T-helper 9 cell (primary cell): ENCODE results near the gene UBALD2.
"Not testable (repeated sequence)": the region's sequence is repeated elsewhere in the genome, so short reads cannot be mapped to it uniquely, and the experiment has no call there.

Source experiments
- DNase-seq: peaks from one replicate; pipeline ENCODE4 v3.0.0-alpha.2; 2020

Gene UBALD2

GRCh38 chr17:76278268-76278908 is 13.2 kb downstream of the UBALD2 start:
- DNase-seq = no peak

GRCh38 chr17:76278952-76279741 is 14.0 kb downstream of the UBALD2 start:
- DNase-seq = peak; percentile 82

GRCh38 chr17:76279742-76280287 is 14.7 kb downstream of the UBALD2 start:
- no peak for DNase-seq

GRCh38 chr17:76280650-76281049 is 15.5 kb downstream of the UBALD2 start:
- DNase-seq = no peak

- no peak for DNase-seq
Measured at GRCh38 chr17:76281573-76282371, 16.6 kb downstream of the UBALD2 start.

- no peak for DNase-seq
Measured at GRCh38 chr17:76292567-76292966, 27.4 kb downstream of the UBALD2 start.

- no peak for DNase-seq
Measured at GRCh38 chr17:76293106-76293505, 28.0 kb downstream of the UBALD2 start.

- DNase-seq = no peak
Measured at GRCh38 chr17:76296186-76296585, 31.0 kb downstream of the UBALD2 start.

- no peak for DNase-seq
Measured at GRCh38 chr17:76296889-76297288, 31.7 kb downstream of the UBALD2 start.

- DNase-seq = no peak
Measured at GRCh38 chr17:76297436-76297835, 32.3 kb downstream of the UBALD2 start.

- no peak for DNase-seq
Measured at GRCh38 chr17:76304226-76305134, 39.3 kb downstream of the UBALD2 start.

- not testable (repeated sequence) for DNase-seq
Measured at GRCh38 chr17:76305135-76305454, 39.9 kb downstream of the UBALD2 start.

GRCh38 chr17:76307299-76307965 is 42.3 kb downstream of the UBALD2 start:
- DNase-seq = no peak

GRCh38 chr17:76307966-76308338 is 42.8 kb downstream of the UBALD2 start, which contains the start of gene QRICH2:
Gene QRICH2, minus strand, starts transcription at chr17:76308276. Its CDS starts 278 bp downstream, at chr17:76307998.
- DNase-seq = no peak

- DNase-seq = no peak
Measured at GRCh38 chr17:76309461-76309860, 44.3 kb downstream of the UBALD2 start.

- DNase-seq = no peak
Measured at GRCh38 chr17:76312735-76313134, 47.6 kb downstream of the UBALD2 start.

GRCh38 chr17:76314392-76315227 is 49.5 kb downstream of the UBALD2 start:
- no peak for DNase-seq

GRCh38 chr17:76317535-76317934 is 52.4 kb downstream of the UBALD2 start:
- DNase-seq = no peak

GRCh38 chr17:76318586-76318985 is 53.4 kb downstream of the UBALD2 start:
- DNase-seq = no peak
